ENCODE measurements around the gene MRPL12.

The MRPL12 gene

DNA sequence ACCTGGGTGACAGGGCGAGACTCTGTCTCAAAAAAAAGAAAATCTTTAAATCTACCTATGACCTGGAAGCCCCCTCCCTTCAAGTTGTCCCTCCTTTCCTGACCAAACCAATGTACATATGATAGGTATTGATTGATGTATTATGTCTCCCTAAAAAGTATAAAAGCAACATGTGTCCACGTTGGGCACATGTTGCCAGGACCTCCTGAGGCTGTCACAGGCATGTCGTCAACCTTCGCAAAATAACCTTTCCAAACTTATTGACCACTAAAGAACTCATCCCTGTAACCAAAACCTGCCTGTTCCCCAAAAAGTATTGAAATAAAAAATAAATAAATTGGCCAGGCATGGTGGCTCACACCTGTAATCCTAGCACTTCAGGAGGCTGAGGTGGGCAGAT, 41.2 kb upstream of the MRPL12 start:
- no peak for DNase-seq (ENCODE audit: low read depth, low spot score)
- peaks cover 18% of the 10 kb centered on the region for H3K36me3 ChIP-seq (ENCODE audit: insufficient read depth, insufficient read length, low read length)
- TF ChIP-seq SUZ12 (IDR thresholded peaks at IDR 0.05; ENCODE audit: extremely low read depth, insufficient read depth, insufficient read length) (no peak), ZNF274 (IDR thresholded peaks at IDR 0.05; ENCODE audit: low read depth, low read length) (no peak), YY1 (IDR thresholded peaks at IDR 0.05; ENCODE audit: insufficient read depth, insufficient read length) (no peak)

DNA sequence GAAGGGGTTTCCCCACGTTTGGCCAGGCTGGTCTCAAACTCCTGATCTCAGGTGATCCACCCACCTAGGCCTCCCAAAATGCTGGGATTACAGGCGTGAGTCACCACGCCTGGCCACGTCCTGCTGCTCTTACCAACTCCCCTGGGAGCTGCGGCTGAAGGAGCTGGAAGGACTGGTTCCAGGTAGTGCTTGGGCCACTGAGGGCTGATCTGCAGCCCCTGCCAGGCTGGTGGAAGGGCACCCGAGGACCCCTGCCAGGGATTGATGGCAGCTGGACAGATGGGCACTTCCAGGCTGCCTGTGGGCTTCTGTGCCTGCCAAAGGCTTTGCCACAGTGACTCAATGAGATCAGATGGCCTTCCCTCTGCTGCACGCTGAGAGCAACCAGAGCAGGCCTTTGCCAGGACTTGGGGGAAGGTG, 39.1 kb upstream of the MRPL12 start:
- Histone ChIP-seq H3K9me3 (ENCODE audit: insufficient read depth, low read length) (no peaks in the 10 kb centered on the region), H3K27me3 (ENCODE audit: insufficient read depth, insufficient read length) (no peaks in the 10 kb centered on the region), H3K4me3 (ENCODE audit: insufficient read length, low read depth) (no peak overlapping the region), H3K4me1 (ENCODE audit: insufficient read depth, insufficient read length) (peaks cover 20% of the 10 kb centered on the region), H3K9ac (ENCODE audit: insufficient read length, low read depth) (peak overlapping the region; percentile 54), H3K36me3 (ENCODE audit: insufficient read depth, insufficient read length, low read length) (peaks cover 35% of the 10 kb centered on the region)
- no peak for DNase-seq (ENCODE audit: low read depth, low spot score)
- no peak for TF ChIP-seq SUZ12 (IDR thresholded peaks at IDR 0.05; ENCODE audit: extremely low read depth, insufficient read depth, insufficient read length)
- TF ChIP-seq ZNF274 (IDR thresholded peaks at IDR 0.05; ENCODE audit: low read depth, low read length): no peak
- no peak for TF ChIP-seq YY1 (IDR thresholded peaks at IDR 0.05; ENCODE audit: insufficient read depth, insufficient read length)

More for the DNA sequence above, 41.2 kb upstream of the MRPL12 start:
- no peak overlapping the region for H3K9ac ChIP-seq (ENCODE audit: insufficient read length, low read depth)
- peaks cover 14% of the 10 kb centered on the region for H3K4me1 ChIP-seq (ENCODE audit: insufficient read depth, insufficient read length)
- no peaks in the 10 kb centered on the region for H3K9me3 ChIP-seq (ENCODE audit: insufficient read depth, low read length)
- H3K27me3 ChIP-seq (ENCODE audit: insufficient read depth, insufficient read length): no peaks in the 10 kb centered on the region
- no peak overlapping the region for H3K4me3 ChIP-seq (ENCODE audit: insufficient read length, low read depth)

DNA sequence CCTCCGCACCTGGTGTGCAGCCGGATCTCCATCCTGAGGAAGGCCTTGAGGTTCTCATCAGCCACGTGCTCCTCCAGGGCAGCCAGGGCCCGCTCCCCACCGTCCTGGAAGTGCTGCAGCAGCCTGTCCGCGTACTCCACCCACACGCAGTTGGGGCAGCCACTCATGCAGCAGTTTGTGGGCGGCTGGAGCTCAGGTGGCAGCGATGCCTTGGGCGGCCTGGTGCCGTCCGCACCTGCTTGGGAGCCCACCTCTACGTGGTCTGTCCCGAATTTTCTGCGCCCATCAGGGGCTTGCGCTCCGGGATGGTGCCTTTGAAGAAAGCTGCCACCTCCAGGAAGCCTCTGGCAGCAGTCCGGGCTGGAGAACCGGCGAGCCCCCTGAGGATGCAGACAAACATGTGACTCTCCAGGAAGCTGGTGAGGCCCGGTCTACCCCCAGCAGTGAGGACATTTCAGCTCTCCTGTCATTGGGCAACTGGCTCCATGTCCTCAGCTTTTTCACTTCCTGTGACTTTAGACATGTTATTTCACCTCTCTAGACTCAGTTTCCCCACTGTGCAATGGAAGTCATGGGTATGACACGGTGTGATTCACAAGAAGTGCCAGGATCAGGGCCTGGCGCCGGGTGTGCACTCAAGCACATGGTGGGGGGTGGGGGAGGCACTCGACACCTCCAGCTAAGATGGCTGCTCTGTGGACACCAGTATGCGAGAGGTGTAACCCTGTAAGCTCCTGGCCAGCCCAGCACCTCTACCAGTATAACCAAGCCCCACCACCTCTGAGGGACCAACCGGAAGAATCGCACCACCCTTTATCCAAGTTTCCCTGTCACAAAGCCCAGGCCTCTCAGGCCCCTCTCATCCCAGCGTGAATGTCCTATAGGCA, 37.7 kb upstream of the MRPL12 start:
- Histone ChIP-seq H3K27me3 (ENCODE audit: insufficient read depth, insufficient read length) (no peaks in the 10 kb centered on the region), H3K4me3 (ENCODE audit: insufficient read length, low read depth) (peak overlapping the region; percentile 93), H3K9ac (ENCODE audit: insufficient read length, low read depth) (peak overlapping the region; percentile 100), H3K4me1 (ENCODE audit: insufficient read depth, insufficient read length) (peaks cover 25% of the 10 kb centered on the region), H3K36me3 (ENCODE audit: insufficient read depth, insufficient read length, low read length) (peaks cover 48% of the 10 kb centered on the region), H3K9me3 (ENCODE audit: insufficient read depth, low read length) (no peaks in the 10 kb centered on the region)
- DNase-seq (ENCODE audit: low read depth, low spot score): no peak
- peak; percentile 34 for TF ChIP-seq YY1 (IDR thresholded peaks at IDR 0.05; ENCODE audit: insufficient read depth, insufficient read length)
- TF ChIP-seq ZNF274 (IDR thresholded peaks at IDR 0.05; ENCODE audit: low read depth, low read length): no peak
- TF ChIP-seq SUZ12 (IDR thresholded peaks at IDR 0.05; ENCODE audit: extremely low read depth, insufficient read depth, insufficient read length): no peak

DNA sequence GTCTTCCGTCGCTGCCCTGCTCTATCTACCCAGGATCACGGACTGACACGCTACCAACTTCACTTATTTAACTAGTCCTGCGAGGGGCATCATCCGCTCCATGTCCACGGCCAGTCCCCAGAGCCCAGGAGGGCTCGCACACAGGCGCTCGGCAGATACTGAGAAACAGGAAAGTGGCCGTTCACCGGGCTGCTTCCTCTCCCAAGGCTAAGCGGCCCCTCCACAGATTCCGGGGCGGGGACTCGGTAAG, 37.1 kb upstream of the MRPL12 start:
- no peaks in the 10 kb centered on the region for H3K9me3 ChIP-seq (ENCODE audit: insufficient read depth, low read length)

DNA sequence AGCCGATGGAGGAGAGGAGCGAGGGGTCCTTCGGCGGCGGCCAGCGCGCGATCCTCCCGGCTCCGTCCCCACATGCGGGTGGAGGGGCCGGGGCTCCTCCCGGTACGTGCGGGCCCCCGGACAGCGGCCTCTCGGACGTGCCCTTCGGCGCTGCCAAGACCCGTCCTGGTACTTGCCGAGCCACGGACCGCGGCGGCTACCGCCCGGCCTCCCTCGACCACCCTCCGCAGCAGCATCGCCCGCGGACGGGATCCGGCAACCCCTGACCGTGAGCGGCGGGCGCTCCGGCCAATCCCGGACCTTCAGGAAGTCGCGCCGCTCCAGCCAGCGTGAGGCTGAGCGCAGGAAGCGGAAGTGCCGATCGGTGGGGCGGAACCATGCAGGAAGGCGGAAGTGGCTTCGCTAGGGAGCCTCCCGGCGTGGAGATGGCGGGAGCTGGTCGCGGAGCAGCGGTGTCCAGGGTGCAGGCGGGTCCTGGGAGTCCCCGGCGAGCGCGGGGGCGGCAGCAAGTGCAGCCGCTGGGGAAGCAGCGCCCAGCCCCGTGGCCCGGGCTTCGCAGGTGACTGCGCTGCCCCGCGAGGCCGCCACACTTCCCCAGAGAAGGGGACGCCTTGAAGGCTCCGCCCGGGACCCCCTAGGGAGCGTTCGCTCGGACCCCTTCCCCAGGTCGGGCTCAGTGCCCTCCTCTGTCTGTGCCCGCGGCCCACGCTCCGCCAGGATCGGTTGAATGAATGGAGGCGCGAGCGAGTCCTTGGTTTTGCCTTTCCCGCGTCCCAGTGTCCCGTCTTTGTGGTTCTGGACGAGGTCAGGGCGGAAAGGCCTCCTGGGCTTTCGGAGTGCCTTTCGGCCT, 36.6 kb upstream of the MRPL12 start, which contains the start of the genes CCDC137 and OXLD1:
Gene CCDC137 (plus strand): TSS at position 396 of the 850 bp plus-strand sequence. CDS start 30 bp downstream, at position 426.
Gene OXLD1 (minus strand): TSS at position 264 of the 850 bp plus-strand sequence. CDS start 28 bp downstream, at position 236.
- H3K9ac ChIP-seq (ENCODE audit: insufficient read length, low read depth): peak within 1 kb of the TSS; percentile 100
- H3K27me3 ChIP-seq (ENCODE audit: insufficient read depth, insufficient read length): no peaks in the 10 kb centered on the region
- peak; percentile 50 for TF ChIP-seq YY1 (IDR thresholded peaks at IDR 0.05; ENCODE audit: insufficient read depth, insufficient read length)
- TF ChIP-seq ZNF274 (IDR thresholded peaks at IDR 0.05; ENCODE audit: low read depth, low read length): no peak
- H3K4me3 ChIP-seq (ENCODE audit: insufficient read length, low read depth): peak within 1 kb of the TSS; percentile 93
- no peaks in the 10 kb centered on the region for H3K9me3 ChIP-seq (ENCODE audit: insufficient read depth, low read length)
- H3K4me1 ChIP-seq (ENCODE audit: insufficient read depth, insufficient read length): peaks cover 25% of the 10 kb centered on the region
- DNase-seq (ENCODE audit: low read depth, low spot score): peak; percentile 87
- peaks cover 59% of the 10 kb centered on the region for H3K36me3 ChIP-seq (ENCODE audit: insufficient read depth, insufficient read length, low read length)

More for the DNA sequence above, 37.1 kb upstream of the MRPL12 start:
- Histone ChIP-seq H3K4me3 (ENCODE audit: insufficient read length, low read depth) (peak overlapping the region; percentile 93), H3K27me3 (ENCODE audit: insufficient read depth, insufficient read length) (no peaks in the 10 kb centered on the region), H3K36me3 (ENCODE audit: insufficient read depth, insufficient read length, low read length) (peaks cover 54% of the 10 kb centered on the region), H3K9ac (ENCODE audit: insufficient read length, low read depth) (peak overlapping the region; percentile 100), H3K4me1 (ENCODE audit: insufficient read depth, insufficient read length) (peaks cover 25% of the 10 kb centered on the region)
- DNase-seq (ENCODE audit: low read depth, low spot score): no peak
- TF ChIP-seq YY1 (IDR thresholded peaks at IDR 0.05; ENCODE audit: insufficient read depth, insufficient read length) (no peak), SUZ12 (IDR thresholded peaks at IDR 0.05; ENCODE audit: extremely low read depth, insufficient read depth, insufficient read length) (no peak), ZNF274 (IDR thresholded peaks at IDR 0.05; ENCODE audit: low read depth, low read length) (no peak)

DNA sequence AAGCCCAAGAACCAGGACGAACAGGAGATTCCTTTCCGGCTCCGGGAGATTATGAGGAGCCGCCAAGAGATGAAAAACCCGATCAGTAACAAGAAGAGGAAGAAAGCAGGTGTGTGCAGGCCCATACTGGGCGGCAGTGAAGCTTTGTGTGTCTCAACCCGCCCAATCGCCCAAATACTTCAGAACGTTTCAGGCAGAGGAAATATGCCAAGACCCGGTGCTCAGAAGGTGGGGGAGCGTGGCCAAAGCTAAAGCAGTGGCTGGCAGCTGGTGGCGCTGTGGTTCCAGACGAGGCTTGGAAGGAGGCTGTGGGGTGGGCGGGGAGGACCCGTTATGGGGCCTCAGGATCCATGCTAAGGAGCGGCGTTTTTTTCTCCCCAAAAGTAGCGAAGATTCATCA, 35.4 kb upstream of the MRPL12 start:
- peak overlapping the region; percentile 24 for H3K4me3 ChIP-seq (ENCODE audit: insufficient read length, low read depth)
- H3K9me3 ChIP-seq (ENCODE audit: insufficient read depth, low read length): no peaks in the 10 kb centered on the region
- H3K9ac ChIP-seq (ENCODE audit: insufficient read length, low read depth): peak overlapping the region; percentile 77
- H3K4me1 ChIP-seq (ENCODE audit: insufficient read depth, insufficient read length): peaks cover 28% of the 10 kb centered on the region
- peaks cover 71% of the 10 kb centered on the region for H3K36me3 ChIP-seq (ENCODE audit: insufficient read depth, insufficient read length, low read length)
- H3K27me3 ChIP-seq (ENCODE audit: insufficient read depth, insufficient read length): no peaks in the 10 kb centered on the region
- no peak for DNase-seq (ENCODE audit: low read depth, low spot score)
- no peak for TF ChIP-seq YY1 (IDR thresholded peaks at IDR 0.05; ENCODE audit: insufficient read depth, insufficient read length)
- TF ChIP-seq ZNF274 (IDR thresholded peaks at IDR 0.05; ENCODE audit: low read depth, low read length): no peak
- TF ChIP-seq SUZ12 (IDR thresholded peaks at IDR 0.05; ENCODE audit: extremely low read depth, insufficient read depth, insufficient read length): no peak

DNA sequence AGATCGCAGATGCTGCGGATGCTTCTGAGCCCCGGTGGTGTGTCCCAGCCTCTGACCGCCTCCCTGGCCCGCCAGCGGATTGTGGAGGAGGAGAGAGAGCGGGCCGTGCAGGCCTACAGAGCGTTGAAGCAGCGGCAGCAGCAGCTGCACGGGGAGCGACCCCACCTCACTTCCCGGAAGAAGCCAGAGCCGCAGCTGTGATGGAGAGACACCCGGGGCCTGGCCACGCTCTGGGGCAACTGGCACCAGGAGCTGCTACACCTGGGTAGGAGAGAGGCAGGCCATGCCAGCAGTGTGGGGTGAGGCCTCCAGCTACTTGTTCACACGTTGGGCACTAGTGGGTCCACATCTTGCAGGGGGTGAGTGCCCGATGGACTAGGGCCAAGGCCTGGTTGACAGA, 30.7 kb upstream of the MRPL12 start:
- Histone ChIP-seq H3K4me3 (ENCODE audit: insufficient read length, low read depth) (no peak overlapping the region), H3K36me3 (ENCODE audit: insufficient read depth, insufficient read length, low read length) (peaks cover 84% of the 10 kb centered on the region), H3K9ac (ENCODE audit: insufficient read length, low read depth) (no peak overlapping the region), H3K9me3 (ENCODE audit: insufficient read depth, low read length) (no peaks in the 10 kb centered on the region), H3K27me3 (ENCODE audit: insufficient read depth, insufficient read length) (no peaks in the 10 kb centered on the region), H3K4me1 (ENCODE audit: insufficient read depth, insufficient read length) (peaks cover 14% of the 10 kb centered on the region)
- no peak for TF ChIP-seq YY1 (IDR thresholded peaks at IDR 0.05; ENCODE audit: insufficient read depth, insufficient read length)
- TF ChIP-seq ZNF274 (IDR thresholded peaks at IDR 0.05; ENCODE audit: low read depth, low read length): no peak
- TF ChIP-seq SUZ12 (IDR thresholded peaks at IDR 0.05; ENCODE audit: extremely low read depth, insufficient read depth, insufficient read length): no peak
- DNase-seq (ENCODE audit: low read depth, low spot score): no peak
